SU-DHL-6 (cell line): ENCODE data around the gene AGPAT2.

Experiments
- EZH2phosphoT487 ChIP-seq: fragments of 200-600 bp; sonication (generic), shearing (Covaris generic); conservative IDR thresholded peaks from 2 replicates; pipeline ENCODE4 v1.6.1; 2018; ENCODE audit warnings: mild to moderate bottlenecking, antibody characterized with exemption, low read length, moderate library complexity, mixed read lengths
- TF ChIP-seq, protein P1 (sequence below): fragments of 200-600 bp; sonication (generic); IDR thresholded peaks from one replicate; pipeline ENCODE4 v1.5.1; 2017; ENCODE audit warnings: antibody characterized with exemption, mild to moderate bottlenecking, low read length, moderate library complexity; ENCODE audit not compliant: insufficient read depth, poor library complexity, severe bottlenecking

- TF ChIP-seq, protein P1, sequence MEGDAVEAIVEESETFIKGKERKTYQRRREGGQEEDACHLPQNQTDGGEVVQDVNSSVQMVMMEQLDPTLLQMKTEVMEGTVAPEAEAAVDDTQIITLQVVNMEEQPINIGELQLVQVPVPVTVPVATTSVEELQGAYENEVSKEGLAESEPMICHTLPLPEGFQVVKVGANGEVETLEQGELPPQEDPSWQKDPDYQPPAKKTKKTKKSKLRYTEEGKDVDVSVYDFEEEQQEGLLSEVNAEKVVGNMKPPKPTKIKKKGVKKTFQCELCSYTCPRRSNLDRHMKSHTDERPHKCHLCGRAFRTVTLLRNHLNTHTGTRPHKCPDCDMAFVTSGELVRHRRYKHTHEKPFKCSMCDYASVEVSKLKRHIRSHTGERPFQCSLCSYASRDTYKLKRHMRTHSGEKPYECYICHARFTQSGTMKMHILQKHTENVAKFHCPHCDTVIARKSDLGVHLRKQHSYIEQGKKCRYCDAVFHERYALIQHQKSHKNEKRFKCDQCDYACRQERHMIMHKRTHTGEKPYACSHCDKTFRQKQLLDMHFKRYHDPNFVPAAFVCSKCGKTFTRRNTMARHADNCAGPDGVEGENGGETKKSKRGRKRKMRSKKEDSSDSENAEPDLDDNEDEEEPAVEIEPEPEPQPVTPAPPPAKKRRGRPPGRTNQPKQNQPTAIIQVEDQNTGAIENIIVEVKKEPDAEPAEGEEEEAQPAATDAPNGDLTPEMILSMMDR = no peak
- TF ChIP-seq EZH2phosphoT487 = no peak
Observed at GRCh38 chr9:136664000-136664915, 23.0 kb downstream of the AGPAT2 start.
